K562 (cell line): Measurements from ENCODE around the gene PPP1CA. TPM values are rescaled to one million over a fixed set of nuclear protein-coding genes. Genes with fewer than 3 reads are reported as not detected.

Experiments
- CTCFL ChIP-seq: IDR thresholded peaks from 2 replicates; pipeline ENCODE4 v1.6.1; 2011; ENCODE audit warnings: borderline replicate concordance, low read depth, mild to moderate bottlenecking, moderate library complexity, low read length; ENCODE audit not compliant: insufficient read depth, poor library complexity, severe bottlenecking
- ELF2 ChIP-seq: fragments of 250-450 bp; sonication (Bioruptor Pico); IDR thresholded peaks from 2 replicates; pipeline ENCODE4 v1.5.0; 2021; ENCODE audit warnings: mild to moderate bottlenecking
- FOXK2 ChIP-seq, 2 experiments: fragments of 450-650 bp; IDR thresholded peaks in 1 of 2; conservative IDR thresholded peaks in 1 of 2; 2 replicates each; pipeline ENCODE4 v1.6.1; 2016; ENCODE audit warnings: low read depth in 2 of 2, mild to moderate bottlenecking in 1 of 2
- FOXO4 ChIP-seq: fragments of 450-650 bp; formaldehyde crosslinking; IDR thresholded peaks from 2 replicates; pipeline ENCODE4 v1.4.0; 2020; ENCODE audit warnings: mild to moderate bottlenecking, moderate library complexity
- GATAD2A ChIP-seq: fragments of 450-650 bp; IDR thresholded peaks from 2 replicates; pipeline ENCODE4 v1.6.1; 2017
- JUN ChIP-seq, 2 experiments: sonication (generic) in 1 of 2; formaldehyde crosslinking in 1 of 2; IDR thresholded peaks; 2 replicates each; pipeline versions ENCODE4 v1.6.1 to v1.8.0; 2012 to 2022; ENCODE audit warnings: borderline replicate concordance in 2 of 2, mild to moderate bottlenecking in 2 of 2, improper control_type of control experiment in 1 of 2, low read depth in 1 of 2, low read length in 1 of 2, missing genetic modification reagents in 1 of 2
- NR4A1 ChIP-seq, 2 experiments: fragments of 250-450 bp in 1 of 2; fragments of 450-650 bp in 1 of 2; sonication (Bioruptor Pico) in 1 of 2; IDR thresholded peaks; 2 replicates each; pipeline versions ENCODE4 v1.4.0 to v1.6.1; 2016 to 2020; ENCODE audit warnings: mild to moderate bottlenecking in 2 of 2, missing compliant biosample characterization in 1 of 2, missing genetic modification characterization in 1 of 2, moderate library complexity in 1 of 2
- PRMT5 ChIP-seq: sonication (generic); formaldehyde crosslinking; IDR thresholded peaks from 2 replicates; pipeline ENCODE4 v1.5.0; 2020; ENCODE audit warnings: missing genetic modification reagents
- RBBP5 ChIP-seq: fragments of 200-600 bp; sonication (generic); IDR thresholded peaks from 2 replicates; pipeline ENCODE4 v1.6.1; 2012; ENCODE audit warnings: borderline replicate concordance, mild to moderate bottlenecking, low read length, control low read depth, inconsistent platforms; ENCODE audit not compliant: insufficient read depth, poor library complexity, severe bottlenecking
- RFX7 ChIP-seq: fragments of 250-450 bp; sonication (Bioruptor Pico); IDR thresholded peaks from 2 replicates; pipeline ENCODE4 v1.5.1; 2021; ENCODE audit warnings: mild to moderate bottlenecking
- SNRNP70 ChIP-seq: fragments of 200-400 bp; formaldehyde crosslinking; optimal IDR thresholded peaks from 2 replicates; pipeline ENCODE3; 2017; ENCODE audit warnings: low read depth, low read length
- THRB ChIP-seq: fragments of 450-650 bp; formaldehyde crosslinking; conservative IDR thresholded peaks from 2 replicates; pipeline ENCODE4 v1.4.0; 2022; ENCODE audit warnings: mild to moderate bottlenecking, missing genetic modification characterization
- ZBTB33 ChIP-seq: sonication (generic); formaldehyde crosslinking; IDR thresholded peaks from 2 replicates; pipeline ENCODE4 v1.8.1; 2023; ENCODE audit warnings: mild to moderate bottlenecking, missing genetic modification reagents
- ZNF232 ChIP-seq: sonication (generic); formaldehyde crosslinking; IDR thresholded peaks from 2 replicates; pipeline ENCODE4 v1.8.0; 2022; ENCODE audit warnings: mild to moderate bottlenecking, missing genetic modification reagents
- ZNF75A ChIP-seq: fragments of 450-650 bp; formaldehyde crosslinking; IDR thresholded peaks from 2 replicates; pipeline ENCODE4 v1.4.0; 2020; ENCODE audit warnings: mild to moderate bottlenecking
- ZNF764 ChIP-seq: fragments of 250-450 bp; sonication (Bioruptor Pico); IDR thresholded peaks from 2 replicates; pipeline ENCODE4 v1.4.0; 2020; ENCODE audit warnings: low read depth, mild to moderate bottlenecking, moderate library complexity
- ZNF79 ChIP-seq: fragments of 250-450 bp; sonication (Bioruptor Pico); IDR thresholded peaks from 2 replicates; pipeline ENCODE4 v1.4.0; 2020; ENCODE audit warnings: low read depth, mild to moderate bottlenecking, moderate library complexity
- polyA plus RNA-seq, 8 experiments: library from polyadenylated mRNA; depleted of rRNA in 4 of 8; stranded (reverse) in 5 of 8; unstranded in 3 of 8; fragments of >200 nt; fragmentation: Nextera tagmentation in 2 of 8; fragmentation: Illumina TruSeq in 1 of 8; extraction: Ambion mirVana in 2 of 8; extraction: Trizol in 1 of 8; gene quantifications; 2 replicates each; pipeline versions ENCODE4 v1.2.1 to v1.2.3, GENCODE V29; 2011 to 2014; ENCODE audit warnings: inconsistent platforms in 1 of 8, missing spikeins in 1 of 8
- total RNA-seq, 7 experiments: library from RNA; depleted of rRNA in 6 of 7; stranded (reverse); fragments of >200 nt in 6 of 7; fragmentation: Illumina TruSeq in 2 of 7; extraction: Trizol in 2 of 7; gene quantifications; 2 replicates each; pipeline versions ENCODE4 v1.2.1 to v1.2.3, GENCODE V29; 2011 to 2021; ENCODE audit warnings: low replicate concordance in 1 of 7

The PPP1CA gene
- total and polyA plus RNA-seq, 9 of the 15 experiments (the other 6 are each of a cell fraction or from before 2014, with no cell fraction given), result 18.2 to 242 (median 188) TPM

- TF ChIP-seq CTCFL (no peak), ELF2 (CRISPR knock-in tag) (no peak), FOXK2 (conservative IDR thresholded peaks at IDR 0.05 in 1 of 2, IDR thresholded peaks at IDR 0.05 in 1 of 2; ENCODE audit: low read depth in 2 of 2) (peak; percentile 40 to 55; a peak in 2 of 4 replicates), ZBTB33 (CRISPR knock-in tag) (no peak), PRMT5 (no peak), NR4A1 (CRISPR knock-in tag; IDR thresholded peaks at IDR 0.05) (0 out of 2 replicates have a peak, but pooled peaks have one; percentile 64), NR4A1 (tag; IDR thresholded peaks at IDR 0.05) (no peak), ZNF232 (CRISPR knock-in tag) (no peak), RBBP5 (peak; percentile 5), JUN (IDR thresholded peaks at IDR 0.05; ENCODE audit: borderline replicate concordance, low read depth, low read length) (peak; percentile 95), JUN (CRISPR knock-in tag; IDR thresholded peaks at IDR 0.05; ENCODE audit: borderline replicate concordance) (no peak), FOXO4 (CRISPR knock-in tag) (no peak), GATAD2A (peak; percentile 22; the same call in 1 of the 2 replicates), ZNF75A (no peak), SNRNP70 (no peak), THRB (CRISPR knock-in tag) (no peak), ZNF764 (no peak), RFX7 (no peak), ZNF79 (CRISPR knock-in tag) (no peak)
These were observed 47.3 kb downstream of the PPP1CA start (continued) for GRCh38 chr11:67354075-67355022.
